ENCODE results near the gene ANKRD33B. TPM values are rescaled to one million over a fixed set of nuclear protein-coding genes. Genes with fewer than 3 reads are reported as not detected.
A peak's percentile ranks its signal among the peaks of the same experiment; 100 is the strongest.

Gene ANKRD33B
- total and polyA plus RNA-seq, 2 donors (not counting 1 experiment from before 2014, with no cell fraction given): 7.7 to 7.8 TPM

DNA sequence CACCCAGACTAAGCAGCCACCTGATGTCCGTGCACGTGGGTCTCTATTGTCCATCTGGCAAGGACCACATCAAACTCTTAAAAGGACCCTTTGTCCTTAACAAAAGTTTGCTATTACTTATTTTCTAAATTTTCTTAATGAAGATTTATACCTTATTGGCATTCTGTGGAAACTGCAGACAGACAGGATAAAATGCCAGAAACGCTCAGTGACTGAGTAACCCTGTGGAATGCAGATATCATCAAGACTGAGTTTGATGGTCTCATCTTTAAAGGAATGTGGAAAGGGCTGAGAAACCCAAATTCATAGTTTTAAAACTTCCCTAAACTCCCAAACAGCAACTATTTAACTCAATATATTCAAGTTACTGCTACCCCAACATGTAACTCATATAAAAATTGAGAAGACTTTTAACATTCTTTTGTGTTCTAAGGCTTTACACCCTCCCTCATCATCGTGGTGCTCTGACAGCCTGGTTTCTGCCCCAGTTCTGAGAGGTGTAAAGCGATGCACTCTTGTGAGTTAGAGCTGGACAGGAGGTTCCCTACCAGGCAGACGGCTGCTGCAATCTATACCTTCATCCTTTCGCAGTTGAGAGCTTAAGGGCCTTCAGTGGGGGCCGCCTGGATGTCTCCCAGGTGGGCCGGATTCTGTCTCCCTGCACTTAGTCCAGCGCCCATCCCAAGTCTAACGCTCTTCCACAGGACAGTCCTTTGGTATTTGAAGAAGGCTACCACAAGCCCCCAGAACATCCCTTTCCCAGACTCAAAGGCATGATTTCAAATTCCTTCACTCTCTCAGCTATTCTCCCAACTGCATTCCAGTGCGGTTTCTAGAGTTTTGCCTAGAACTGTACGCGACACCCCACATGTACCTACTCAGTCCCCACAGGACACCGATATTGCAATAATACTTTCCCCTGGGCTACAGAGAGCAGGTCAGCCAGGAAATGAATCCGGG lies 128.2 kb downstream of the ANKRD33B start:
- Histone ChIP-seq H3K27me3 (ENCODE audit: control insufficient read depth, insufficient read depth, low read length) (no peaks in the 10 kb centered on the region), H3K4me1 (ENCODE audit: control insufficient read depth, extremely low read depth, insufficient read depth, low read length) (peaks cover 19% of the 10 kb centered on the region), H3K79me2 (ENCODE audit: control insufficient read depth, insufficient read depth, low read length) (peaks cover 24% of the 10 kb centered on the region), H4K20me1 (ENCODE audit: control insufficient read depth, extremely low read depth, insufficient read depth, low read length) (no peaks in the 10 kb centered on the region), H3K9ac (ENCODE audit: insufficient read depth, low read length) (no peak overlapping the region), H3K4me3 (replicated peaks in 1 of 4; ENCODE audit: control extremely low read depth in 1 of 4, insufficient read depth in 1 of 4, low read depth in 3 of 4, low read length in 4 of 4) (no peak overlapping the region), H3K9me3 (ENCODE audit: control insufficient read depth, insufficient read depth, low read depth, low read length) (no peaks in the 10 kb centered on the region), H3K27ac (ENCODE audit: insufficient read depth, low read length) (peak overlapping the region; percentile 78), H3K36me3 (ENCODE audit: control insufficient read depth, insufficient read depth, low read length) (peaks cover 3% of the 10 kb centered on the region), H3K4me2 (ENCODE audit: extremely low read depth, insufficient read depth, low read length) (peak overlapping the region; percentile 37), H2AFZ (ENCODE audit: low read length) (no peak overlapping the region)
- TF ChIP-seq EZH2 (IDR thresholded peaks at IDR 0.05; ENCODE audit: low read length, missing control alignments) (no peak), CTCF (conservative IDR thresholded peaks at IDR 0.05 in 1 of 2, IDR thresholded peaks at IDR 0.05 in 1 of 2; ENCODE audit: low read depth in 1 of 2, low read length in 2 of 2) (no peak)
- peak in 1 of 2 donors; percentile 91 for DNase-seq (ENCODE audit: low read depth in 2 of 2)

DNA sequence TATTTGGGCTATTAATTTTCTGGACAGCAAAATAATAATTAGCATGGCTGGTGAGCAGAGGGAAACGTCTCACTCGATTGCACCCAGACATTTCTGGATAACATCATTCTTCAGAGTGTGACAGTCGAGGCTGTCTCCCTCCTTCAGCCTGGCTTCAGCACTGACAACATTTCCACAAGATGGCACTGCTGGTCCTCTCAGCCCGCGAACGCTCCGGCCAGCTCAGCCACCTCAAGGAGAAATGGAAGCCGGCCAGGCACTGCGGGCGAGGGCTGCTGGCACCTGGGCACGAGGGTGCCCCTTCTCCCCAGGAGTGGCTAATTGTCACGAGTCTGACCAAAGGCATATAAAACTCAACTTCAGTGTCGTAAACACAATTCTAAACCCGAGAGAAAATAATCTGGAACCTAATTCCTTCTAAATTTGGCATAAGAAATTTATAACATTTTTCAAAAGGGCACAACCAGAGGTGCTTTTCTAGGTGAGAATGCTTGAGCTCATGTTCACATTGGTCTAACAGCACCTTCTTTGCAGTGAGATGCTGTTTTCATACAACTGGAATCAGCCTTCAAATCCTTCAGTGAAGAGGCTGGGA lies 131.3 kb downstream of the ANKRD33B start:
- no peaks in the 10 kb centered on the region for H3K36me3 ChIP-seq (ENCODE audit: control insufficient read depth, insufficient read depth, low read length)
- no peak overlapping the region for H3K4me3 ChIP-seq (replicated peaks in 1 of 4; ENCODE audit: control extremely low read depth in 1 of 4, insufficient read depth in 1 of 4, low read depth in 3 of 4, low read length in 4 of 4)
- H3K9ac ChIP-seq (ENCODE audit: insufficient read depth, low read length): no peak overlapping the region
- no peaks in the 10 kb centered on the region for H3K9me3 ChIP-seq (ENCODE audit: control insufficient read depth, insufficient read depth, low read depth, low read length)
- no peaks in the 10 kb centered on the region for H4K20me1 ChIP-seq (ENCODE audit: control insufficient read depth, extremely low read depth, insufficient read depth, low read length)
- peaks cover 23% of the 10 kb centered on the region for H3K79me2 ChIP-seq (ENCODE audit: control insufficient read depth, insufficient read depth, low read length)
- no peak overlapping the region for H3K27ac ChIP-seq (ENCODE audit: insufficient read depth, low read length)
- no peaks in the 10 kb centered on the region for H3K27me3 ChIP-seq (ENCODE audit: control insufficient read depth, insufficient read depth, low read length)
- H2AFZ ChIP-seq (ENCODE audit: low read length): no peak overlapping the region
- peak overlapping the region; percentile 36 for H3K4me2 ChIP-seq (ENCODE audit: extremely low read depth, insufficient read depth, low read length)
- TF ChIP-seq EZH2 (IDR thresholded peaks at IDR 0.05; ENCODE audit: low read length, missing control alignments) (no peak), CTCF (conservative IDR thresholded peaks at IDR 0.05 in 1 of 2, IDR thresholded peaks at IDR 0.05 in 1 of 2; ENCODE audit: low read depth in 1 of 2, low read length in 2 of 2) (peak; percentile 78 to 80)
- H3K4me1 ChIP-seq (ENCODE audit: control insufficient read depth, extremely low read depth, insufficient read depth, low read length): peaks cover 17% of the 10 kb centered on the region
- DNase-seq (ENCODE audit: low read depth in 2 of 2): peak; percentile 63 to 76

GRCh38 chr5:10695759-10696543 lies 132.1 kb downstream of the ANKRD33B start:
- Histone ChIP-seq H2AFZ (ENCODE audit: low read length) (no peak overlapping the region), H4K20me1 (ENCODE audit: control insufficient read depth, extremely low read depth, insufficient read depth, low read length) (no peaks in the 10 kb centered on the region), H3K79me2 (ENCODE audit: control insufficient read depth, insufficient read depth, low read length) (peaks cover 24% of the 10 kb centered on the region), H3K27ac (ENCODE audit: insufficient read depth, low read length) (peak overlapping the region; percentile 10), H3K9ac (ENCODE audit: insufficient read depth, low read length) (no peak overlapping the region), H3K27me3 (ENCODE audit: control insufficient read depth, insufficient read depth, low read length) (no peaks in the 10 kb centered on the region), H3K4me3 (replicated peaks in 1 of 4; ENCODE audit: control extremely low read depth in 1 of 4, insufficient read depth in 1 of 4, low read depth in 3 of 4, low read length in 4 of 4) (no peak overlapping the region), H3K9me3 (ENCODE audit: control insufficient read depth, insufficient read depth, low read depth, low read length) (no peaks in the 10 kb centered on the region), H3K4me2 (ENCODE audit: extremely low read depth, insufficient read depth, low read length) (no peak overlapping the region), H3K4me1 (ENCODE audit: control insufficient read depth, extremely low read depth, insufficient read depth, low read length) (peaks cover 17% of the 10 kb centered on the region), H3K36me3 (ENCODE audit: control insufficient read depth, insufficient read depth, low read length) (no peaks in the 10 kb centered on the region)
- TF ChIP-seq EZH2 (IDR thresholded peaks at IDR 0.05; ENCODE audit: low read length, missing control alignments) (no peak), CTCF (conservative IDR thresholded peaks at IDR 0.05 in 1 of 2, IDR thresholded peaks at IDR 0.05 in 1 of 2; ENCODE audit: low read depth in 1 of 2, low read length in 2 of 2) (no peak)
- DNase-seq (ENCODE audit: low read depth in 2 of 2): peak in 1 of 2 donors; percentile 60

All from fibroblast of lung (primary cell).